NK-92 (cell line): ENCODE measurements around the gene PTCD1.
"Not testable (repeated sequence)": the region's sequence is repeated elsewhere in the genome, so short reads cannot be mapped to it uniquely, and the experiment has no call there.

ENCODE experiments used
- DNase-seq: peaks from one replicate; lab custom pipeline; 2025; ENCODE audit not compliant: unreplicated experiment; lab: John Stamatoyannopoulos, UW

PTCD1 gene

GRCh38 chr7:99452541-99452940 is 13.9 kb upstream of the PTCD1 start:
- no peak for DNase-seq

GRCh38 chr7:99451936-99452335 is 13.3 kb upstream of the PTCD1 start:
- no peak for DNase-seq

- no peak for DNase-seq
Observed at GRCh38 chr7:99449326-99449725, 10.7 kb upstream of the PTCD1 start.

GRCh38 chr7:99448855-99449254 is 10.3 kb upstream of the PTCD1 start:
- no peak for DNase-seq

DNA sequence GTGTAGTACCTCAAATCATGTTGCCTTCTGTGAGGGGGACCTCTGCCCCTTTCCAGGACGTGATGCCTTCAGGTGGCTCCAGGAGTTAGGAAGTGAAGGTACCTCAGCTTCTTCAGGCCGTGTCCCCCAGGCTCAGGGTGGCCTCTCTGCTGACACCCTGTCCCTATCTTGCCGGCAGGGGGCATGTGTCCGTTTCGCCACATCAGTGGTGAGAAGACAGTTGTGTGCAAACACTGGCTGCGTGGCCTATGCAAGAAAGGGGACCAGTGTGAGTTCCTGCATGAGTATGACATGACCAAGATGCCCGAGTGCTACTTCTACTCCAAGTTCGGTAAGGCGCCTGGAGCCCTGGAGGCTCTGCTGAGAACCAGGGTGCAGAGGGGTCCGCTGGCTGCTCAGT is 9.3 kb upstream of the PTCD1 start:
- DNase-seq: no peak

DNA sequence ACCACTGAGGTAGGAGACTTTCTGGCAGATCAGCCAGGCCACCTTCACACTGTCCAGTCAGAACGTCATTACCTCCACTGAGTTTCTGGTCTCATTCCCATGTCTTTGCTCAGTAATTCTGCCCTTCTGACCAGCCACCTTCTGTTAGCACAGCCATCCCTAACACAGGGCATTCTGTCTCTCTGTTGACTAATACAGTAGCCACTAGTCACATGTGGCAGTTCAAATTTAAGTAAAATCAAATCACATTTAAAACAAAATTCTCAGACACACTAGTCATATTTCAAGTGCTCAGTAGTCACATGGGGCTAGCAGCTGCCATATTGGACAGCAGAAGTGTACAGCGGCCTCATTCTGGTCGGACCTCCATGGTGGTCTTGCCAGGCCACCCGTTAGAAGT is 7.5 kb upstream of the PTCD1 start:
- DNase-seq: no peak

DNA sequence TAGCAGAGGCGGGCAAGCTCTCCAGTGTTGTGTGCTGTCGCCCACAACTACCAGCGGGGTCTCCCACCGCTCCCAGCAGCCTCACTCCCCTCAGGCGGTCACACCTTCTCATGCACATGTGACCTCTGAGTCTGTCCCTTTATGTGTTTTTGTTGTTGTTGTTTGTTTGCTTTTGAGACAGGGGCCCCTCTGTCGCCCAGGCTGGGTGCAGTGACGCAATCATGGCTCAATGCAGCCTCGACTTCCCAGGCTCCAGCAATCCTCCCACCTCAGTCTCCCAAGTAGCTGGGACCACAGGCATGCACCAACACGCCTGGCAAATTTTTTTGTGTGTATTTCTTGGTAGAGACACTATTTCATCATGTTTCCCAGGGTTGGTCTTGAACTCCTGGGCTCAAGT is 1.6 kb upstream of the PTCD1 start:
- DNase-seq: no peak

GRCh38 chr7:99437946-99438572 is 539 bp downstream of the PTCD1 start:
- no peak for DNase-seq

DNA sequence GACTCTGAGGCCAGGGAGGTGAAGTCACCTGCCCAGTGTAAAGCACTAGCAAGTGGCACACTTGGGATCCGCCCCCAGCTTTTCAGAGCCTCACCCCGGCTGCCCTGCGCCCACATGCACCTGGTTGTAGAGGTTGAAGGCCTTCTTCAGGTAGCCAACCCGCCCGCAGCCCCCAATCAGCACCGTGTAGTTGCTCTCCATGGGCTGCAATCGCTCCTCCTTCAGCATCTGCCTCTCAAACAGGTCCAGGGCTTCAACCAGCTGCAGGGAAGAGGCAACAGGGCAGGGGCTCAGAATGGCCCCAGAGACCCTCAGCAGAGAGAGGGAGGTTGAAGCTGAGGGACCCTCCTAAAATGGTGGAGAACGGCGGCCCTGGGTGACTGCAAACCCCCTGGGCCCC is 5.4 kb downstream of the PTCD1 start:
- DNase-seq: no peak

DNA sequence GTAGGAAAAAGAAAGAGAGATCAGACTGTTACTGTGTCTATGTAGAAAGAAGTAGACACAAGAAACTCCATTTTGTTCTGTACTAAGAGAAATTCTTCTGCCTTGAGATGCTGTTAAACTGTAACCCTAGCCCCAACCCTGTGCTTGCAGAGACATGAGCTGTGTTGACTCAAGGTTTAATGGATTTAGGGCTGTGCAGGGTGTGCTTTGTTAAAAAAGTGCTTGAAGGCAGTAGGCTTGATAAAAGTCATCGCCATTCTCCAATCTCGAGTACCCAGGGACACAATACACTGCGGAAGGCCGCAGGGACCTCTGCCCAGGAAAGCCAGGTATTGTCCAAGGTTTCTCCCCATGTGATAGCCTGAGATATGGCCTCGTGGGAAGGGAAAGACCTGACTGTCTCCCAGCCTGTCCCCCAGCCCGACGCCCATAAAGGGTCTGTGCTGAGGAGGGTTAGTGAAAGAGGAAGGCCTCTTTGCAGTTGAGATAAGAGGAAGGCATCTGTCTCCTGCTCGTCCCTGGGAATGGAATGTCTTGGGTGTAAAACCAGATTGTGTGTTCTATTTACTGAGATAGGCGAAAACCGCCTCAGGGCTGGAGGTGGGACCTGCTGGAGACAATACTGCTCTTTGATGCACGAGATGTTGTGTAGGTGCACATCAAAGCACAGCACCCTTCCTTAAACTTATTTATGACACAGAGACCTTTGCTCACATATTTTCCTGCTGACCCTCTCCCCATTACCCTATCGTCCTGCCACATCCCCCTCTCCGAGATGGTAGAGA is 6.7 kb downstream of the PTCD1 start:
- not testable (repeated sequence) for DNase-seq

GRCh38 chr7:99429756-99430155 is 8.8 kb downstream of the PTCD1 start:
- no peak for DNase-seq

GRCh38 chr7:99428972-99429566 is 9.5 kb downstream of the PTCD1 start:
- no peak for DNase-seq

DNA sequence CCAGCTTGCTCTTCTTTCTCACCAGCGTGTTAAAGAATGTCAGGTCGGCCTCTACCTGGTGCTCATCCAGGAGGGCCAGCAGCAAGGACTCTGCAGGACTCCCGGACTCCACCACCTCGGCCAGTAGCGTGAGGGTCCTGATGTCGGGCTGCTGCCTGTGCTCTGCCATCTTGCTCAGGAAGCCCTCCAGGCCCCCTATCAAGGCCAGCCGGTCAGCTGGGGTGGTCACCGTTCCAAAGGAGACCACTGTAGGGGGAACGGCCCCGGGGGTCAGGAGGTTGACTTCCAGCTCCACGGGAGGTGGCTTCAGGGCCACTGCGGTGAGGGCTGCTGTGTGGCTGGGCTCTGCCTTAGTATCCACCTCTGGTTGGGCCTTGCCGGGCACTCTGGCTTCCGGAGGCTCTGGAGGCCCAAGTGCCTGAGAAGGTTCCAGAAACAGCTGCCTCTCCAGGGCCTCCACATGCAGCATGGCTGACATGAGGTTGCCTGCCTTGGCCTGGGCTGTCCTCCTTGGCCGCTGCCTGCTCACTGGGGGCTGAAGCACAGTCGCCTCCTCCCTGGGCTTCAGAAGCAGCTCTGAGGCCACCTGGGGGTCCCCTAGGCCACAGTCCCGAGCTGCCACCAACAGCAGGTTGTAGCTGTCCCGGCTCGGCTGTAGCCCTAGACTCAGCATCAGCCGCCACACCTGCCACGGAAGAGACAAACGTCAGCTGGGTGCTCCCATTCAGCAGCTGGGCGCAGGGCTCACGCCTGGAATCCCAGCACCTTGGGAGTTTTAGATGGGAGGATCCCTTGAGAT is 13.5 kb downstream of the PTCD1 start:
- no peak for DNase-seq

DNA sequence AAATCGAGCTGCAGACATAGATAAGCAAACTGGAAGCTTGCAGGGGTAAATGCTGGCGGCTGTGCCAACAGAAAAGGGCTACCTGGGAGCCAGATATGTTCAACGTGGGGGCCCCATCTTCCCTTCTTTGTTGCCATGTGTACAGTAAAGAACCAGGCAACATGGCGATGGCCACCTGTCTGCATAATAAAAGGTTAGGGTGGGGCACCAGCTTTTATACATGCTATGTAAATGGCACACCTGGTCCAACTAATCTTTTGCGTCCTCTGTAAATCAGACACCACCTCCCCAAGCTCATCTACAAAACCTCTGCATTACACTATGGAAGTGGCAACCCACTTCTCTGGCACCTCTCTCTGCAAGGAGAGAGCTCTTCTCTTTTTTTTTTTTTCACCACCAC is 16.0 kb downstream of the PTCD1 start:
- DNase-seq: no peak

DNA sequence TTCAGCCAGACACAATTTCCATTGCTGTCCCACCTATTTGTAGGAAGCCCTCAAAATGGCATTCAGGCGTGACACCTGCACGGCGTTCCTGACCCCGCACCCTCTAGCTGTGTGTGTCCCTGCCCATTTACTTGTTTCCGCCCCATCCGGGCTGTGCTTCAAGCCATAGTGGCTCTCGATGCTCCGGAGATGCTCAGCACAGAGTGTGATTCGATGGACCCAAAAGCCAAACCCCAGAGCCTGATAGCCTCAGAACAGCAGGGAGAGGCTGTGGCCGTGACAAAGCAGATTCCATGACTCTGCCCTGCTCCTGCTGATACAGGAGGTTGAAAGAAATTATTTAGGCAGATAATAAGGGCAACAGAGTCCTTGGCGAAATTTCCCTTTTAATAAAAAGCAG is 16.4 kb downstream of the PTCD1 start:
- no peak for DNase-seq

DNA sequence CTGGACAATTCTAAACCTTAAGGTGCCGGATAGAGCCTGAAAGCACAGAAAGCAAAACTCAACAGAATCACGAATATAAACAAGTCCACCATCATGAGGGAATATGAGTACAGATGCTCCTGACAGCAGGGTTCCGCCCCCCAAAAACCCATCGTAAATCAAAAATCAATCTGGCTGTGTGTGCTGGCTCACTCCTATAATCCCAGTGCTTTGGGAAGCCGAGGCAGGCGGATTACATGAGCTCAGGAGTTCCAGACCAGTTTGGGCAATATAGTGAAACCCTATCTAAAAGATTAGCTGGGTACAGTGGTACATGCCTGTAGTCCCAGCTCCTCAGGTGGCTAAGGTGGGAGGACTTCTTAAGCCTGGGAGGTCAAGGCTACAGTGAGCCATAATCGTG is 17.6 kb downstream of the PTCD1 start:
- no peak for DNase-seq

- DNase-seq: no peak
Observed at GRCh38 chr7:99420213-99420612, 18.4 kb downstream of the PTCD1 start.

GRCh38 chr7:99419323-99420021 is 19.1 kb downstream of the PTCD1 start:
- DNase-seq: no peak

- no peak for DNase-seq
Observed at GRCh38 chr7:99418260-99418659, 20.3 kb downstream of the PTCD1 start.

GRCh38 chr7:99415513-99416127 is 23.0 kb downstream of the PTCD1 start:
- not testable (repeated sequence) for DNase-seq

DNA sequence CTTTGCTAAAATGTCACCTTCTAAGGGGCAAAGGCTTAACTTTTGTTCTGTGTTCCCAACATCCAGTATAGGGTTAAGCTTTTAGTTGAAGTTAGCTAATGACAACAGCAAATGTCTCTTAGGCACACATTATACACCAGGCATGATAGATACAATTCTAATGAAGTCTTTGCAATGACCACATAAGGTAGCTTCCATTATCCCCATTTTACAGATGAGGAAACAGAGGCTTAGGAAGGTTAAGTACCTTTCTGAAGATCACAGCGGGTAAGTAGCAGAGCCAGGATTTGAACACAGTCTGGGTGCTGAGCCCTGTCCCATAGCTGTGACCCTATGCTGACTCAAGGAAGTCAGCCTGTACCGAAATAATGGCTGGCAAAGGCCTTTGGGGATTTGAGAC is 28.0 kb downstream of the PTCD1 start:
- no peak for DNase-seq
